NCI-H2029 treated with DMSO at 0.1 percent for 48 hours (cell line): Measurements from ENCODE around the gene PEAK3.

Experiments used
- DNase-seq: peaks from one replicate; lab custom pipeline; 2025; lab: John Stamatoyannopoulos, UW

PEAK3 gene

DNA sequence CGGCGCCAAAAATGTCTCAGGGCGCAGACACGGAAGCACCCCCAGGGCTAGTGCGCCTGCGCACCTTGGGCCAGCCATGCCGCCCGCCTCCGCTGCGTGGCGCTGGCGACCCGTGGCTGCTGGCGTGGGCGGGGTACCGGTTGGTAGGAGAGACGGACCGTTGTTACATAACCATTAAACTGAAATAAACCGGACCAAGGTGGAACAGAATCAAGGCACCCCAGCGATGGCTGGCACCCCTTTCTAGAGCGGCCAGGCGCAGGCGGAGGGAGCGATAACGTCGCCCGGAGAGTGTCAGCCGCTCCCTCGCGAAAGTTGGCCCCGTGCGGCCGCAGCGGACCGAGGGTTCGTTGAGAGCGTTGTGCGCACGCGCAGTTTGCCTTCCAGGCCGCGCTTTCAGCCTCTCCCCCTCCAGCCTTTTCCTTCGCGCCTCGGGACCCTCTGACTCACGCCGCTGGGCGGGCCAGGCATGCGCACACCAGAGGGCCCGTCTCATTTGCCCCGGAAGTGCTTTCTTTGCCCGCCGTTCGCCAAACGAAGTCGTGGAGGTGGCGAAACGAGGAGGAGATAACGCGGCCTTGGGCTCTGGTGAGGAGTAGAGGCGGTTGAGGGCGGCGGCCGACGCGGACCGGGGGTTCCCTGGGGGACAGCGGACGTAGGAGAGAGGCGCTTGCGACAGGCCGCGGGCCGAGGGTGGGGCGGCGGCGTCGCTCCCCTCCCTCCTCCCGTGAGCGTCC lies 45.5 kb downstream of the PEAK3 start, which contains the start of the genes PLEKHJ1 and SF3A2:
TSS of gene PLEKHJ1 (minus strand) at position 16 of the 737 bp plus-strand sequence. CDS start 81 bp downstream, outside the sequence.
TSS of gene SF3A2 (plus strand) at position 511 of the 737 bp plus-strand sequence. CDS start 6,595 bp downstream, outside the sequence.
- DNase-seq, result peak; percentile 96

DNA sequence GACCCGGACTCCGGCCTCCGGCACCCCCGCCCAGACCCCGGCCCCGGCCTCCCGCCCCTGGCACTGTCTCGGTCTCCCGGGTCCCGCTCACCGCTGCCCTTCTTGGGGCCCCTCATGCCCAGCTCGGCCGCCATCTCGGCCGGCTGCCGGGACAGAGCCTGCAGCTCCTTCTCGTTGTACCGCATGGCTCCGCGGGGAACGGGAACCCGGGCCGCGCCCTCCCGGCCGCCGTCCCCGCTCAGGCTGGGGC lies 46.0 kb downstream of the PEAK3 start:
- DNase-seq, result no peak

DNA sequence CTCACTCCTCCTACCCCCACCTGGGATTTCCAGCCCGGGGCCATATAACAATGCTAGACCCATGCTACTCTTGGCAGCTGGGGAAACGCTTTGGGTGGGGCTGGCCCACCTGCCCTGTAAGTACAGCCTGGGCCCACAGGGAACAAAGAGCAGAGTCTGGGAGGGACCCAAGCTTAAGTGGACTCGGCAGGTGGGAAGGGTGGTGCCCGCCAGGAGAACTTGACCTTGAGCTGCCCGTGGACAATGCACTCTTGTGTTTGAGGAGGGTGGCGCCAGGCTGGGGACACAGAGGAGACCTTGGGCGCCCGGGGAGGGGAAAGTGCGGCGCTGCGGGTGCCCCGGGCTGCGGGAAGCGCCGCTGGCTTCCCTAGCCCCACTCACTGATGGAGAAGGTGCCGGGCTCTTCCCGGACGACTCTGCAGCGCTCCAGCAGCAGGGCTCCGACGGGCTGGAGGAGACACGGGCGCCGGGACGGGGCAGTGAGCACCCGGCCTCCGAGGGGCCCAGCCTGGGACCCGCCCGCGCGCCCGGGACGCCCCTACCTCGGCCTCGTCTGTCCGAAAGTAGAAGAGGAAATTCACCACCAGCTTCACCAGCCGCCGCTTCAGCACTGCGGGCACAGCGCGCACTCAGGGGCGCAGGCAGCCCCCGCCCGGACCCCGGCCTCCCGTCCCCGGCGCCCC lies 46.5 kb downstream of the PEAK3 start:
- peak; percentile 87 for DNase-seq

DNA sequence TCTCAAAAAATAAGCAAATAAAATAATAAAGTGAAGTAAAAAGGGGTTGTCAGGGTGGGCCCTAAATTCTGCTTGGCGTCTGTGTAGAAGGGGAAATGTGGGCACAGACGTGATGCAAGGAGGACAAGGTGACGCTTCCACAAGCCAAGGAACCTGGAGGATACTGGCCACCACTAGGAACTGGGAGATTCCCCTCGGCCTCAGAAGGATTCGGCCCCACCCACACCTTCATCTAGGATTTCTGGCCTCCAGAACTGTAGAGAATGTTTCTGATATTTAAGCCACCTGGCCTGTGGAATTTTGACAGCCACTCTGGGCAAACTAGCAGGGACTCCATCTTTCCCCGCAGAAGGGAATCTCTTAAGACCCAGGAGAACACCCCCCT lies 47.0 kb downstream of the PEAK3 start:
- no peak for DNase-seq

DNA sequence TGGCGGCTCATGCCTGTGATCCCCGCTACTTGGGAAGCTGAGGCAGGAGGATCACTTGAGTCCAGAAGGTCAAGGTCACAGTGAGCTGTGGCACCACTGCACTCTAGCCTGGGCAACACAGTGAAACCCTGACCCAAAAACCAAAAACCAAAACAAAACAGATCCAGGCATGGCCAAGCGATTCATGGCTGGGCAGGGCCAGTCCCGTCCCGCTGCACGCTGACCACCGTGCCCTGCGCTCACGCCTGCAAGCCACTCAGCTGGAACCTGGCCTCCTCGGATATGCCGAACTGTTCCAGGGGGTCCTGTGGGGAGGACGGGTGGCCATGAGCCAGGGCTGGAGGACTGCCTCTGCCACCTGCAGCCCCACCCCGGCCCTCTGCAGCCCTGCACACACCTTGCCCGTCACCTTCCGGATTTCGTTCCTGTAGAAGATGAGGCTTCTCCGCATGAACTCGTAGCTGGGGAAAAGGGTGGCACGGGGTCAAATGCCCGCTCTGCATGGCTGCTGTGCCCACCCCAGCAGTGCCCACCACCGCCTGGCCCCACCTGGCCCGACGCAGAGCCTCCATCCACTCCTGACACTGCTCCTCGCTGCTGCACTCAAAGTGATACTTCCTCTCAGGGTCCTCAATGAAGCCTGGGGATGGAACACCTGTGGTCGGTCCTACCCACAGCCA lies 48.2 kb downstream of the PEAK3 start:
- no peak for DNase-seq

DNA sequence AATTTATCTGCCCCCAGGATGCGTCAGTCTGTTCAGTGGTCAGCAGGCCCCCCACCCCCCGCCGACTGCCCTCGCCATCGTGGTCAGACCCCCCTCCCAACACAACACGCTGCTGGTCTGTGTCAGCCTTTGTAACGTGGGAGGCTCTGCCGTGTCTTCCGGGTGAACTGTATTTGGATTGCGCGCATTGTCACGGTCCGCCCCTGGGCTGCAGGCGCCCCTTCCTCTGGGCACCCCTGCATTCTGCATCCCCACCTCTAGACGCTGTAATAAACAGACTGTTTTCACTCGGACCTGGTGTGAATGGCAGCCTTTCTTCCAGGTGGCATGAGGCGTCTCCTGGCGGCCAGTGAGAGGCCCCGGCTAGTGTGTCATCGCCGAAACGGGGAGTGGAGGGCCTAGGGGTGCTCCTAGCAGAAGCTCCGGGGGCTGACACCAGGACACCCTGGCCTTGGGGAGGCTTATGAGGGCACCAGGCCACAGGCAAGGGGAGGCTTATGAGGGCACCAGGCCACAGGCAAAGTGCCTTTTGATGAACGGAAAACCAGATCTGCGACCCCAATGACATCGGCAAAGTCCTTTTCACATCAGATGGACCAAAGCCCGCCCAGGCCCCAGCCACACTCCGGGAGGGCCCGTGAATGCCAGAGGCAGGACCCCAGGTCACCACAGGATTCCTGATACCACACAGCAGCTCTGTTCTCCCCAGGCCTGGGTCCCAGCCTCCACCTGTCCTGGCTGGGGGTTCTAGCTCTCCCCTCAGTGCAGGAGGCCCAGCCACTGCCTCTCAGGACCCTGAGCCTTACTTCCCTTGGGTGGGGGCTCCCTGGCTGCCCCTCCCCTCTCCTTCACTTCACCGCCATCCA lies 49.5 kb downstream of the PEAK3 start:
- DNase-seq, result no peak

DNA sequence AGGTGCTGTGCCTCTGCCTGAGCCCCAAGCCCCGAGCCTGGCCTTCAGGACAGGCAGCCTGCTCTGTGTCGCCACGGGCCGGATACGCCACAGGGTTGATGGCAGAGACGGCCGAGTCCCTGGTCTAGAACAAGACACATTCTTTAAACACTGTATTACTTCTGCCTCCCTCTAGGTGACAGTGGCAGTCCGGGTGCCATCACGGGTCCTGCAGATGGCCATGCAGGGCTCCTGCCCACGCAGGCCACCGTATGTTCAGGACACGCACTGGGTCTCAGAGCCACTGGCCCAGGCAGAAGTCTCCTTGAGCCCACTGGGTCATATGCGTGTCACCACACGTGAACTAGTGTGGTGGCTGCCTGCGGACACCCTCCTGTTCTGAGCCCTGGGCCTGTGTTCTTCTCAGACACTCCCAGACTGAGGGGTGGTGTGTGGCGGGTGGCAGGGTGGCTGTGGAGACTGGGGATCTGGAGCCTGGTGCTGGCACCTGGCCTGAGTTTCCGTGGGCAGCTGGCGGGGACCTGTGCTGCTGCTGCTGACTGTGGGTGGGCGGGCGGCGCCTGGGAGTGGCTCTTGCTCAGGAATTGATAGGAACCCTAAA lies 50.3 kb downstream of the PEAK3 start:
- no peak for DNase-seq

DNA sequence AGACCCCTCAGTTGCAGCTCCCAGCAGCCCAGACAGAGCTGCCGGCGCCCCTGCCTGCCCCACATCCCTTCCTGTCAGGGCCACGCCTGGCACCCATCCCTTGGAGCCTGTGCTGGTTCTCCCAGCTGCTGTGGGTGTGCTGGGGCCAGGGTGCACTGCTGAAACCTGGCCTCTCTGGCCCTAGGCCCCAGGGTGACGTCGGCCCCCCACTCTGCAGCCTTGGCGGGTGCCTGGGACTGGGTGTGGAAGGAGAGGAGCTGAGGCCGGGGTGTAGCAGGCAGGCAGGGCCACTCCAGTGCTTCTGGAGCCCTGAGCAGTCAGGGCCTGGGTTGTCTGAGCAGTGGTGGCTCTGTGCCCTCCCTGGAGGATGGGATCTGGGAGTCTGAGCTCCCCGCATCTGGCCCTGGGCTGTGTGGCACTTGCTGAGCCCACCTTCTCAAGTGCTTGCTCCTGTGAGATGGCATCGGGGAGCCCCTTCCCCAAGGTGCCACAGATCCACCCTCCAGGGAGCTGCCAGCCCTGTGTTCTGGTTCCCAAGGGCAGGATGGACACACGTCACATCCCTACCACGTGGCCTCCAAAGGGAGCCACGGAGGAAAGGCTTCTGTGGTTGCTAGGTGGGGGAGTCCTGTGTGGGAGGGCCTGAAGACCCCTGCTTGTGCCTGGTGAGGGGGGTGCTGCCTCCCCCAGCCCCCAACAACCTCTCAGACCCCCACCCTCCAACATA lies 51.0 kb downstream of the PEAK3 start:
- DNase-seq, result no peak

DNA sequence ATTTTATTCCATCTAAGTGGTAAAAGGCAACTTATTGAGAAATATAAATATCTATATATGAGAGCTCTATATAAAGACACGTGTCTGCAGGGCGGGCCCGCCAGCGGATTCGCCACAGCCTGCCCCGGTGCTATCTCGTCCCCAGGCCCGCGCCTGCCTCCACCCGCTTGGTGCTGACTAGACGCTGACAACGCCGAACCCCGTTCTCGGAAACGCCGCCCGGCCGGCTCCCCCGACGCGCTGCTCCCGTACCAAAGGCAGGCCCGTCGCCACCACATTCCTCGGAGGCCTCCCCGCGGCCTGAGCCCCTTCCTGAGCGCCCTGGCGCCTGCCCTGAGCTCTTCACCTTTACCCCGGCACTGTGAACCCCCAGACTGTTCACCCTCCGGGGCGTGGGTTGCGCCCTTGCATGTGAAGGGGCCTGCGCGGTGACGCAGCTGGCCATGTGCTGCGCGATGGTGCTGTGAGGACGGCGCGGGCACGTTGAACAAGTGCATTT lies 51.9 kb downstream of the PEAK3 start:
- no peak for DNase-seq

DNA sequence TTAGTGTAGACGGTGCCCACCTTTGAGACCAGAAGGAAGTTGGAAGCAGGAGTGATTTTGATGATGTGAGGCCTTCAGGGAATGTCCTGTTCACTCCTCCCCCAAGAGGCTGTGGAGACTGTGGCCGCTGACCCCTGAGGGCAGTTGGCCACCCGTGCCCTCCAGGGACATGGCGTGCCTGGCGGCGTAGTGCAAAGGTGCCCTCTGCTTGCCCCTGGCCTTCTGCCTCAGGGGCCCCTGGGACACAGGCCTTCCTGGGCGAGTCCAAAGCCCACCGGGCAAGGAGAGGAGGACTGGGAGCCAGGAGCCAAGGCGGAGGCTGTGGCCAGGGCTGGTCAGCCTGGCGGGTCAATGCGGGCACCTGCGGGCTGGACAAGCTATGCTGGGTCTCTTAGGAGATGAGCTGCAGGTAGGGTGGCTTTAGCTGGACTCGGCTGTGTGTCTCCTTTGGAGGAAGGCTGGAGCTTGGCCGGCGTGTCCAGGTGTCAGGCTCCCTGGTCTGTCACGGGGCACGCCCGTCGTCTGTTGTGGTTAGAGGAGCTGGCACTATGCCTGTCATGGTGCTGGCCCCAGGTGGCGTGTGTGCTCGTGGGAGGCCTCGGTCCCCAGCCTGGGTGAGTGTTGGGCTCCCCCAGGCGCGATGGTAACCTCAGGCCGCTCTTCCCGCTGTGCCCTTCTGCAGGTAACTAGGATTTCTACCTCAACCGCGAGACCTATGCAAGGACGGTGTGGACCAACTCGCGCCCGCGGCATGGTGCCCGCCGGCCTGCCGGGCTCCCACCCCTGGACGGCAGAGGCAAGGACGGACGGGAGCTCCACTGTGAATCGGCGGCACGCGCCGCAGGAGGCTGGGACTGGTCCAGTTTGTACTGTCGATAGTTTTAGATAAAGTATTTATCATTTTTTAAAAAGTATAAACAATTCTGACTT lies 52.6 kb downstream of the PEAK3 start:
- no peak for DNase-seq

DNA sequence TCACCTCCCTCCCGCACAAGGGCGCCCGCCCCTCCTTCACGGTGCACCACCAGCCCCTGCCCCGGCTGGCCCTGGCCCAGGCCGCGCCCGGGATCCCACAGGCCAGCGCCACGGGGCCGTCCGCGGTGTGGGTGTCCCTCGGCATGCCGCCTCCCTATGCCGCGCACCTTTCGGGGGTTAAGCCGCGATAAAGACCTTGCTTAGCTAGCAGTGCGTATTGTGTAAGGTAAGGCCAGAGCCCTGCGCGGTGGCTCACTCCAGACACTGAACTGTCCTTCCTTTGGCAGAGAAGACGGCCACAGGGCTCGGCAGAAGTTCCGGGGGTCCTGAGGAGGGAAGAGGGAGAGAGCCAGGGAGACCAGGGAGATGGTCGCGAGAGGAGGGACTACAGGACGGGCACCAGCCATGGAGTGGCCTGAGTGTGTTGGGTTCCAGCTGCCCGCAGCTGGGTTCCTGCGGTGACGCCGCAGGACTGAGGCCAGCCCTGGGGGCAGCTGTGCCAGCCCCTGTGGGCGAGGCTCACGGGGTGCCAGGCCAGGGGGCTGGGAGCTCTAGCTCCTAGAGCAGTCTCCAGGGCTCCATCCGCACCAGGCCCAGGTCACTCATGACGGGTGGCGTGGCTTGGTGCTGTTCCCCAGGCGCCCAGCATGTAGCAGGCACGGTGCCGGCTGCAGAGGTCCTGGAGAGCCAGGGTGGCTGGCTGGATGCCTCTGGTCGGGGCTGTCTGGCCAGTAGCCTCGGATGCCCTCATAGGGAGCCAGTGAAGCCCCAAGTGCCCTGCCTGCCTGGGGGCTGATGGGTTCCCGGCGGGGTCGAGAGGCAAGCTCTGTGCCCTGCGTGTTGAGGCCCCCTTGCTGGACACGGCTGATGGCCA lies 53.6 kb downstream of the PEAK3 start:
- DNase-seq, result no peak

DNA sequence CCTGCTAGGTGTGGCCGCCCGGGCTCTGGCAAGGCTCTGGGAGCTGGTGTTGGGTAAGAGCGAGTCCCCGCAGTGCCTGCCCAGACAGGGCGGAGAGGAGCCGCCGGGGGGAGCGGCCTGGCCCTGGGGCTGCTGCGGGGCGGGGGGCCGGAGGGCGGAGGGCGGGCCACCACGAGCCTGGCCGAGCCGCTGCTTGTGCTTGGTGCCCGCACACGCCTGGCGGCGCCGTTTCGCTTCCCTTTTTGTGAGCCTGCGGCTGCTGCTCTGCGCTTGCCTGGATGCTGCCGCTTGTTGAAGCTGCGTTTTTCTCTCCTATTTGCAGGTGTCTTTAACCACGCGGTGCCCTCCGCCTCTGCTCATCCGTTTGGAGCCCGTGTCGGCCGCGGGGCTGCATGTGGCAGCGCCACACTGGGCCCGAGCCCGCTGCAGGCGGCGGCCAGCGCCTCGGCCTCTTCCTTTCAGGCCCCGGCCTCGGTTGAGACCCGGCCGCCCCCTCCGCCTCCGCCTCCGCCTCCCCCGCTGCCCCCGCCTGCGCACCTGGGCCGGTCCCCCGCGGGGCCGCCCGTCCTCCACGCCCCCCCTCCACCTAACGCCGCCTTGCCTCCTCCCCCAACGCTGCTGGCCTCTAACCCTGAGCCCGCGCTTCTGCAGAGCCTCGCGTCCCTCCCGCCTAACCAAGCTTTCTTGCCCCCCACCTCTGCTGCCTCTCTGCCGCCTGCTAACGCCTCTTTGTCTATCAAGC lies 54.4 kb downstream of the PEAK3 start:
- DNase-seq, result no peak

DNA sequence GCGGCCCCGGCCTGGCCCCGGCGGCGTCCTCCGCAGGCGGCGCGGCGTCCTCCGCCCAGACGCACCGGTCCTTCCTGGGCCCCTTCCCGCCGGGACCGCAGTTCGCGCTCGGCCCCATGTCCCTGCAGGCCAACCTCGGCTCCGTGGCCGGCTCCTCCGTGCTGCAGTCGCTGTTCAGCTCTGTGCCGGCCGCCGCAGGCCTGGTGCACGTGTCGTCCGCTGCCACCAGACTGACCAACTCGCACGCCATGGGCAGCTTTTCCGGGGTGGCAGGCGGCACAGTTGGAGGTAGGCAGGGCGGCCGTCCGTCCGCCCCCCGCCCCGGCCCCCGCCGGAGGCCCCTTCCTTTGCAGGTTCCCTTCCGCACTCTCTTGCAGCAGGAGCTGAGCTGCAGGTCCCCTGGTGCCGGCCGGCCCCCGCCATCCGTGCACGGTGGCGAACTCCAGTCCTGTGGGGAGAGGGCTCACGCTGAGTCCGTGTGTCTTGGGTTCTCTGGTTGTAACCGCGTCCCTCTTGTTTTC lies 55.1 kb downstream of the PEAK3 start:
- no peak for DNase-seq

DNA sequence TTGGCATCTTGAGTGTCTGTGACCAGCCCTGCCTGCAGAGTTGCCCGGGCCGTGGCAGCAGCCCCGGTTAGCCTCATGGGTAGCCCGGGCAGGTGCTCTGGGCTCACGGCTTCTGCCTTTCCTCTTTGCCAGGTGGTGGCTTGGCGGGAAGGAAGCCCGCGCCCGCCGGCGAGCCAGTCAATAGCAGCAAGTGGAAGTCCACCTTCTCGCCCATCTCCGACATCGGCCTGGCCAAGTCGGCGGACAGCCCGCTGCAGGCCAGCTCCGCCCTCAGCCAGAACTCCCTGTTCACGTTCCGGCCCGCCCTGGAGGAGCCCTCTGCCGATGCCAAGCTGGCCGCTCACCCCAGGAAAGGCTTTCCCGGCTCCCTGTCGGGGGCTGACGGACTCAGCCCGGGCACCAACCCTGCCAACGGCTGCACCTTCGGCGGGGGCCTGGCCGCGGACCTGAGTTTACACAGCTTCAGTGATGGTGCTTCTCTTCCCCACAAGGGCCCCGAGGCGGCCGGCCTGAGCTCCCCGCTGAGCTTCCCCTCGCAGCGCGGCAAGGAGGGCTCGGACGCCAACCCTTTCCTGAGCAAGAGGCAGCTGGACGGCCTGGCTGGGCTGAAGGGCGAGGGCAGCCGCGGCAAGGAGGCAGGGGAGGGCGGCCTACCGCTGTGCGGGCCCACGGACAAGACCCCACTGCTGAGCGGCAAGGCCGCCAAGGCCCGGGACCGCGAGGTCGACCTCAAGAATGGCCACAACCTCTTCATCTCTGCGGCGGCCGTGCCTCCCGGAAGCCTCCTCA lies 55.7 kb downstream of the PEAK3 start:
- no peak for DNase-seq

DNA sequence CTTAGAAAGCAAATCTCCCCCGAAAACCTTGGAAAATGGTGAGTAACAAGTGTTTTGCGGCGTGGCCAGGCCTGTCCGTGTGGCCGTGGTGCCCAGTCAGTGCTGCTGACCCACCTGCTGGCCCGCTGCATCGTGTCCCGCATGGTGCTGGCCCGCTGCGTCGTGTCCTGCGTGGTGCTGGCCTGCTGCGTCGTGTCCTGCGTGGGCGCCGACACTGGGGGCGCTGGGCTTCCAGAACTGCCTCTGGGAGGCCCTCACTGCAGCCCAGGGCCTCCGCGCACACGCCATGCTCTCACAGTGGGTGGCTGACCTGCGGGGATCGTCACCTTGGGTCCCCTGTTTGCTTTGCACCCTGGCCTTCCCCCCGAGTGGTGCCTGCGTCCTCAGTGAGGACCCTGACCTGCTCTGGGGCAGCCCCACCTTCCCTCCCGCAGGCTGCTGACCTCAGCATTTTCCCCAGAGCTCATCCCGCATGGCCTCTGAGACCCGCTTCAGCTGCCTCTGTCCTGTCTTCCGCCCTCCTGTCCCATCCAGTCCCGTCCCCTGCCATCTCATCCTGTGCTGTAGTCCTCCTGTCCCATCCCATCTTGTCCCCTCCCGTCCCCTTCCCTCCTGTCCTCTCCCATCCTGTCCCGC lies 56.4 kb downstream of the PEAK3 start:
- no peak for DNase-seq

DNA sequence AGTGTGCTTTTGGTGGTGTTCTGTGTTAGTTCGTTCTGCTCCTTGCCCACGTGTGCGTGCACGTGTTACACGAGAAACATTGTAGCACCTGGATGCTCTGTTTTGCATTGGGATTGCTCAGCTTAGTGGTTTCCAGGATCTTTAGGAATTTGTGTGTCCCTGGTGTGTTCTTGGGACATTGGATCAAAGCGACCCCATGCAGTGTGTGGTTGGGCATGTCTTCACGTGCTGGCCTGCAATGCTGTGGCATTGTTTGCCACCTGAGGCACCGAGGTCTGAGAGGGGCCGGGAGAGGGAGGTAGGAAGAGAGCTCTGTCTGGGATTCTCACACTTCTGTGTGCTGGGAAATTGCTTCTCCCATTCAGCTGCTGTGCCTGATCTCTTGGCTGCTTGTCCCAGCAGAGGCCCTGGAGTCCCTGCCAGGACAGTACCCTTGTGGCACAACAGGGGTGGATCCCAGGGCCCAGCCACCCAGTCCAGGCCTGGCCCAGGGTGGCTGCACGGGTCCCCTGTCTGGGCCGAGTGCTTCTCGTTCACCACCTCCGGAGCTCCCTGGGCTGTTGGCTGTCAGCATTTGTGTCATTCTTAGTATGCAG lies 57.1 kb downstream of the PEAK3 start:
- no peak for DNase-seq
